NCI-H2196 treated with DMSO at 0.1 percent for 48 hours (cell line): ENCODE data around the gene RBBP8NL.
A peak's percentile ranks its signal among the peaks of the same experiment; 100 is the strongest.

ENCODE experiments used
- DNase-seq: peaks from one replicate; lab custom pipeline; 2025; ENCODE audit not compliant: unreplicated experiment; lab: John Stamatoyannopoulos, UW

The RBBP8NL gene

DNA sequence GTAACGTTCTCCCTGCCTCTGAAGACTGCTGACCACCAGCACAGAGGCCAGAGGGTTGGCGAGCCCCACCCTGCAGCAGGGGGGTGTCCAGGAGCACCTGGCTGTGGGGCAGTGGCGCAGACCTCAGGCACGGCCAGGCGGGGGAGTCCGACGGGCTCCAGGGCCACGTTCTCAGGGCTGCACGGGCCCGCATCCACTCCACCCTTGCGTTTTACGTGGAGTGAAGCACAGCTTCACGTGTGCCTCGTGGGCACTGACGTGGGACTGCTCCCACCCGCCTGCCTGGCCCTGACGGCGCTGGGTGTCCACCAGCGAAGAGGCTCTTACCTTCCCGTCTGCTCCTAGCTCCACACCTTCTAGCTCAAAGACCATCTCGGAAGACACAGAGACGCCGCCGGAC is 33.5 kb downstream of the RBBP8NL start:
- no peak for DNase-seq

DNA sequence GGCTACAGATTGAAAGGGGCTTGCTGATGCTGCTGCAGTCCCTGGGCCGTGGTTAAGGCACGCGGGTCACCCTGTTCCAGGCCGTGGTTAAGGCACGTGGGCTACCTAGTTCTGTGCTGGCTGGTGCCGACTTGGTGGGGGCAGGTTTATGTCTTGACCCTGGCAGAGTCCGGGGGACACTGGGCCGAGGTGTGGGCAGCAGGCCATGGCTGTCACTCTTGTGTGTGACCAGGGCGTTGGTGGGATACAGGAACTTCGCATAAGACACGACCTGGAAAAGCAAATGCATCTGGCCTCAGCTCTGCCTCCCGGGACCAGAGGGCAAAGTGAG is 34.0 kb downstream of the RBBP8NL start:
- DNase-seq: no peak

DNA sequence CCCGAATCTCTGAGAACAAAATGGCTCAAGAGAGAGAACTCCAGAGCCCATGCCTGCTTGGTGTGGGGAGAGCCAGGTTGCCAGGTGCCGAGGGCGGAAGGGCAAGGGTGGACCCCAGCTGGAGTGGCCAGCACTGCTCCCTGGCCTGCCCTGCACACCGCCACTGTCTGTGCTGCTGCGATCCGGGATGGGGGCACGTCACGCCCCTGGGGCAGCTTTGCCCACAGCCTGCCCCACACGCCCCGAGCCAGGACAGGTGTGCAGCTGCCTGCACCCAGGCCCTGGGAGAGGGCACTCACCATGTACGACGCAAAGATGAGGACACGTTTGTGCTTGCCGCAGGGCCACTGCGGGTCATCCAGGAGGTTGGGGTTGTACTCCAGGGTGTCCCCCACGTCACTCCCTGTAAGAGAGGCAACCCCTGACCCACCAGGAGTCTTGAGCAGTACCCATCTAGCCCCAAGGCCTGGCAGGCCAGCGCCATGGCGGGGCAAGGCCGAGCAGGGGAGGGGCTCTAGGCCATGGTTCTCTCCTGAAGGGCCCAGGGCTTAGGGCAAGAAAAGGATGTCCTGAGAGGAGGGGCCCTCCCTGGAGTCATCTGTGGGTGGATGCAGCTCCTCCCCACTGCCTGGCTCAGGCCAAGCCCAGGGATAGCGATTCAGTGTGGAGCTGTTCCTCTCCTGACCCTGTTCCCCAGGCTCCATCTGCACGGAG is 34.6 kb downstream of the RBBP8NL start:
- DNase-seq: no peak

DNA sequence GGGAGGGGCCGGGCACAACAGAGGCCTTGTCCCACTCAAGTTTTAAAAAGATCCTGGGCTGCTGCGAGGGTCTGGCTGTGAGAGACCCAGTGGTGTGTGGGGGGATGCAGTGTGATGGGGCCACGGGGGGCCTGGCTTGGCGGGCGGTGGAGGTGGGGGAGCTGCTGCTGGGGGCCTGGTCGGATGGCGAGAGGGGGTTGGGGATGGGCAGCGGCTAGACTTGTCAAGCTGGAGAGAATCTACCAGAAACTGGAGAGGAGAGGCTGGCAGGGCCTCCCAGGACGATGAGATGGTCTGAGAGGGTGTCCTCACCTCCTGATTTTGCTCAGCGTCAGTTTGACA is 35.3 kb downstream of the RBBP8NL start:
- no peak for DNase-seq

DNA sequence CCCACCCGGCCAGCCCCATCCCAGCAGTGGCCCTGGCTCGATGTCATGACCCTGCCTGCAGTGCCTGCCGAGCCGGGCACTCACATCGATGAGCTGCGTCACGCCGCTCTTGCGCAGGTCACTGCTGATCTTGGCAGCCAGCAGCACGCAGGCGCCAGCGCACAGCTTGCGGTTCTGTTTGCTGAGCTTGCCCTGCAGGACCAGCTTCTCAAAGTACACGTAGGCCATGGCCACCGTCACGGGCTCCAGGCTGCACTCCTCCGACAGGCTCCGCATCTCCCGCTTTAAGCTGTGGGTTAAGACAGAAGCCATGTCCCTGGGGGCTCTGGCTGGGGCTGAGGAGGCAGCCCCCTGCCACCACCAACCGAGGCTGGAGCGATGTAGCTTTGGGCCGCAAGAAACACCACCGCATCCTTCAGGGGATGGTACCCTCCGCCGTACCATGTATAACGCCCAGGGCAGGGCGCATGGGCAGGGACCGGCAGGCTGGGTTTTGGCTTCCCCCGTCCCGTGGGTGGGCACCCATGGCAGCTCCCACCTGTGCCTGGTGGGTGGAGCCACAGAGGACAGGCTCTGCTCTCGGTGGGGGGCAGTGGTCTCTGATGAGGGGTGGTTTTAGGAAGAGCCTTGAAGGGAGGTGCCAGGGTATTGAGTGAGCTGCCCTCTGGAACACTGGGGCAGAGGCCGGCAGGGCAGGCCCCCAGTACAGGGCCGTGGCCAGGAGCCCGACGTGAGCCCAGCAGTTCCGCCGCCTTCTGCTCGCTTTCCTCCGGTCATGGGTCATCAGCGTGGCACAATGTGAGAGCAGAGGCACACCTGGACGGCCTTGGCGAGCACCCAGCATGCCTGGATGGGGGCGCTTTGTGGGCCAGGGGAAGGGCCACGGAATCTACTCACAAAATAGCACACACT is 35.9 kb downstream of the RBBP8NL start:
- DNase-seq: no peak

DNA sequence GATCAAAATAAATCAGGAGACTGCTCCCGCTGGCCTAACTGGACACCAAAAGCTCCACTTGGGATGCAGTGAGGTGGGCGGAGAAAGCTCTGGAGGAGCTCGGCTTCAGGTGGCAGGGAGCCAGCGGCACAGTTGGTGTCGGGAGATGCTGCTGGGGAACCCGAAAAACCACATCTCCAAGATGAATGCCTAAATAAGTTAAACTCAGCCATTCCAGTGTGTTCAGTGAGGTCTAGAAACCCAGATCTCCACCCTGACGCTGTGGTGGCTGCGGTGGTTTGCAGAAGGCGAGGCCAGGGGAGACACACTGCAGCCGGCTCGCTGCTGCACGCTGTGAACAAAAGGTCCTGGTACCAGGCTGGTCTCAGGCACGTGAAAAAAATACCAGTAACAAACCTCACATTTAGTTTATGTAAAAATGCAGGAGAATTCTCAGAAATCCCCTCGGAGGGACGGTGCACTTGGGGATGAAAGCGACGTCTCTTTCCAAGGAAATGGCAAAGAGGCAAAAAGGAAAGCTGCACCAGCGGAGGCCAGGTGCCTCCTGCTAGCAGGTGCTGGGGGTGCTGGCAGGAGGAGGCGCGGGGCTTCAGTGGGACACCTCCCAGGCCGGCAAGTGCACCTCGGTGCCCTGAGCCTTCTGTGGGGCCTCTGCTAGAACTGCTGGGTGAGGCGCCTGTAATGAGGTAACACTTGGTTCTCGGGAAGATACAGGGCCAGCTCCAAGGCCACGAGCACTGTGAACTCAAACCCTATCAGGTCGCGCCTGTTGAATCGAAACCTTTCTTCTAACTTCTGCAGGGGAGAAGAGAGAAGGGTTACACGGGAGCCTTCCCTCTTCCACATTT is 36.8 kb downstream of the RBBP8NL start:
- DNase-seq: no peak

DNA sequence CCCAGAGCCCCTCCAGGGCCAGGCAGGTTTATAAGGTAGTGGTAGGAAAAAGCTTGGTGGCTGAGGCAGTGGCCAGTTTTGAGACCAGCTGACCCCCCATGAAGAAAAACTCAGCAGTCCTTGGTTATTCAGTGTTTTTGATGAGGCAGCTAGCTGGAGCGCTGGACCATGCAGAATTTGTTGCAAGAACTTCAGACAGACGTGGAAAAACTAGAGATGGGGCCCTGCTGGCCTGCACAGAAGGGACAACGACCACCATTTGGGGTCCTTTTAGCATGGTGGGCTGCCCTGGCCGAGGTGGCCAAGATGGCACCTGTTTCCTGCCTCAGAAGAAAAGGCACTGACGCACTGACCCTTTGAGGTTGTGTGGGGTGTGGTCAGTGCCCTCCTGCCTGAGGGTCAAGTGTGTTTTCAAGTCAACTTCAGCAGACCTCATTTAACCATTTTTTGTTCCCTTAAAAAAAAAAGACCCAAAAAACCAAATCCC is 37.7 kb downstream of the RBBP8NL start:
- DNase-seq: no peak

DNA sequence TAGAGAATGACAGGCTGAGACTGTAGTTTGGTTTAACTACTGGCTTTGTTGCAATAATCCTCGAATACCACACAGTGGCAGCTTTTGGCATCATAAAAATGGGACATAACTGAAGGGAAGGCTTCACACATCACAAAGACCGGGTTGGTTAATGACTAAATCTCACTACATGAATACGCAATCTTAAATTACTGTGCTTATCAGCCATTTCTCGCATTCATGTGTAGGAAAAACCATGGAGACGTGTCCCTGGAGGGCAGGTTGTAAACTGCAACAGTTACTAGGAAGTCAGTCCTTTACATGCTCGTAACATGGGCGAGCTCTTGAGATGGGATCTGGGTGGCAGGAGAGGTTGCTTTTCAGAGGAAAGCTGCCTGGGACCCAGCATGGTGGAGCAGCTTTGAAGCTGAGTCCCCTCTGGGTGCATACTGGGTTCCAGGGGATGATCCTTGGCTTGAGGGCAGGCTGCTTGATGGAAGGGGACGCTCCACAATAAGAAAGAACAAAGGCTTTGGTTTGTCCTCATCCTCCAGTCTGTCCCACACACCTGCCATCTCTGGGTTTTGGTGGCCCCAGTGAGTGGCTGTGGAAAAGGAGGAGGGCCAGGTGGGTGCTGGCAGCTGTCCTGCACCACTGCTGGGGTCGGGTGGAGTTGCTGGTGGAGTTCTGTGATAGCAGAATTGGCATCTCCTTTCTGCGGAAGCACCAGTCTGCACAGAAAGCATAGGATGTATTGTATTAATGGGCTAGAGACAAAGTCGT is 38.3 kb downstream of the RBBP8NL start:
- DNase-seq: no peak

DNA sequence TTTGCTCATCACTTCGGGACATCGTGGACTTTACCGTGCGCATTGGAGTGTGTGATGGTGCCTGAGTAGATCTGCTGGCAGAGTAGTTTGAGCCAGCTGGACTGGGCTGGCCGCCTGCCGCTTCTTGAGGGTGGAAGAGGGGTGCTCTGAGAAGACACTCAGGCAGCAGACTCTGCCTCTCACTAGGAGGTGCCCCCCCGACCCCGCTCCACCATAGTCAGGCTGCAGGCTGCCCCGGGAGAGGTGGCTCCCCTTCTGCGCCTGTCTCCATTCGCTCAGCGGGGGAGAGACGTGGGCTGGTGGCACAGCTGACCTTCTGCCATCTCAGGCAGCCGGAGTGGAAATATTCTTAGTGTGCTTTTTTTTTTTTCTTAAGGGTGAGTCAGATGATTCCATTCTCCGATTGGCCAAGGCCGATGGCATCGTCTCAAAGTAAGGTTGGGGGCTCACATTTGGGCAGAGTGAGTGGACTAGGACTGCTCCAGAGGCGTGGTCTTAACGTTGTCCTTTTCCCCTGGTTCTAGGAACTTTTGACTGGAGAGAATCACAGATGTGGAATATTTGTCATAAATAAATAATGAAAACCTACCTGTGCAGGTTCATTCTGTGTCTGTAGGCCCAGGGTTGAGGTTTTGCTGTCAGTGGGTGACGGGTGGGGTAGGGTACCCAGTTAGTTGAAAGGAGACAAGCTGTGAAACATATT is 39.3 kb downstream of the RBBP8NL start:
- no peak for DNase-seq

DNA sequence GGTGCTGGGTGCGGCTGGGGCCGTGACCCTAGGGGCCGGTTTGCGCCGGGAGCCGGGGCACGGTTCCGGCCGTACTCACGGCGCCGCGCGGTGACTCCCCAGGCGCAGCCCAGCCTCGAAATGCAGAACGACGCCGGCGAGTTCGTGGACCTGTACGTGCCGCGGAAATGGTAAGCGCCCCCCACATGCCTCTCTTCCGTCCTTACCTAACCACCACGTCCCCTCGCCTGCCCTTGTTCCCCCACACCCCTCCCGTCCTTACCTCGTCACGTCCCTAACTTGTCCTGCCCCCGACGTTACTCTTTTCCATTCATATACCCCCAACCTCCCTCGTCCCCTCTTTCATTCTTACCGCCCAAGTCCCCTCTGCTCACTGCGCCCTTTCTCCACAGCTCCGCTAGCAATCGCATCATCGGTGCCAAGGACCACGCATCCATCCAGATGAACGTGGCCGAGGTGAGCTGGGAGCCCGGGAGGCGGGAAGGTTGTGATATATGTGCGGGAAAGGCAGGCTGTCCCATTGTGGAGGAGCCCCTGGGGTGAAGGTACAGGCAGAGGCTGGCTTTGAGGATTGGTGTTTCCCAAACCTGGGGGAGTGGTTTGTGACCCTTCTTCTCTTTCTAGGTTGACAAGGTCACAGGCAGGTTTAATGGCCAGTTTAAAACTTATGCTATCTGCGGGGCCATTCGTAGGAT is 40.0 kb downstream of the RBBP8NL start:
- no peak for DNase-seq

DNA sequence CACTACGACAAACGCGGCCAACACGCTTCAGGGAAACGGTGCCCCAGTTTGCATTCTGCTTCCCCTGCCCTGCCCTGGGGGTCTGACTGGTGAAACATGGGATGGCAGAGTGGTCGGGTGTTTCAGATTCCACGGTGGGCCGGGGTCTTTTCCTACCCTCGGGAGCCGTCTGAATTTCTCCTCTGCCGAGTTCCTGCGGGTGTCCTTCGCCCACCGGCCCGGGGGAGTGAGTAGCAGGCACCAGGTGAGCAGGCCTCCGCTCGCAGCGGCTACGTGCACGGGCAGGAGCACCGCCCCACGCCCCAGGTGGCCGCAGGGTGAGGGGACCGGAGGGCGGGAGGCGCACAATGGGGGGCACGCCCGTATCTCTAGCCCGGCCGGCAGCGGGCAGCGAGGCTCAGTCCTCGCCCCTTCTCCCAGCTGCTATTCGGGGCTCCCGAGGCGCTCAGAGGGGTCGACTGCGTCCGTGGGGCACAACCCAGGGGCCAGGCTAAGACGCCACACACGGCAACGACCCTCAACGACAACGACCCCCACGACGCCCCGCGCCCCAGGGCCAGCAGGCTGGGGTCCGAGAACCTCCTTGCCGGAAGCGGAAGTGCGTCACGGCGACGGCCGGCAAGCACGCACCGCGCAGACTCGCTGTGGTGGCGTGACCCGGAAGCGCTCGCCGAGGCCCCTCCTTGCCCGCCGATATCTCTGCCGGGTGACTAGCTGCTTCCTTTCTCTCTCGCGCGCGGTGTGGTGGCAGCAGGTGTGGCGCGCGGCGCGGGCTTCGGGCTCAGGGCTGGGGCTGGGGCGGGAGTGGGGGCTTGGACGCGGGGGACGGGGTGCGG is 40.7 kb downstream of the RBBP8NL start, which contains the start of gene RPS21:
Gene RPS21, plus strand, starts transcription at position 721 of the 836 bp plus-strand sequence. CDS start 236 bp downstream, outside the sequence.
- peak; percentile 86 for DNase-seq

DNA sequence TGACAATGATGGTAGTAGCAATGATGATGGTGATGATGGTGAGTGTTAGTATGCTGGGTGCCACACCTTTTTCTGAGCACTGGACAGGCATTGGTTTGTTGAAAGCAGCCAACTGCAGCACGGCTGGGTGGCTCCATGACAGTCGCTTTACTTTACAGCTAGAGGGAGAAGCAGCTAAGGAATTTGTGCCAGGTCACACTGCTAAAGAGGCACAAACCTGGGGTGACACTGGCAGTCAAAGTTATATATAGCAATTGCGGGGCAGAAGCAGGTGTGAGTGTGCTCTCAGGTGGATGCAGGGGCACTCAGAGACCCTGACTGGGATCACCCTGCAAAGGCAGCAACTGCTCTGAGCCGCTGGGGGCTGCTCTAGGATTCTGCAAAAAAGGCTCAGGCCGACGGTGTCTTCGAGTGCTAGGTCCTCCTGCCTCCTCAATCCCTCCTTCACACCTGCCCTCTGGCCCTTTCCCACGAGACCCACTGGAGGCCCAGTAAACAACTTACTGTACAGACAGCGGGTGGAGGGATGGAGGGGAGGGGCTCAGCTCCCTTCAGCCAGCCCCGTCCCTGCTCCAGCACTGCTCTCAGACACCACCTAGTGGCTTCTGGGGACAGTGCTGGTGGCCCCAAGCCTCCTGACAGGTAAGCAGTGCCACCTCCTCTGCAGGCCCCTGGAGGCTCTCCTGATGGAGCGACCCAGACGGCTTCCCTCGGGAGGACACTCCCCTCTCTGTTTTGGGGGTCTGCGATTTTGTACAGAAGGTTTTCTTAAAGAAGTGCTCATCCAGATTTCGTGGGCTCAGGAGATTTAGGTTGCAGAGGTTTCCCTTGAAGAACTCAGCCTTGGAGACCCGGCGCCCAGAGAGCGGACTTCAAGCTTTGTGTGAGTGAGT is 44.8 kb downstream of the RBBP8NL start:
- DNase-seq: peak; percentile 78

DNA sequence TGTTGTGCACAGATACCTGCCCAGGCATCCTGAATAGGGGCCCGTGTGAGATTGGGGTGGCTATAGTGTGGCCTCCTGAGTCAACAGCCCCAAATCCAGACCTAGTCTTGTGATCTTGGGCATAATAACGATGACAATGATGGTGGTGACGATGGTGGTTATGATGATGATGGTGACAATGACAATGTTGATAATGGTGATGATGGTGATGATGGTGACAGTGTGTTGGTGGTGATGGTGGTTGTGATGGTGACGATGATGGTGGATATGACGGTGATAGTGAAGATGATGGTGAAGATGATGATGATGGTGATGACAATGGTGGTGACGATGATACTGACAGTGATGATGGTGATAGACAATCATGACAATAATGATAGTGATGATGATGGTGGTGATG is 45.5 kb downstream of the RBBP8NL start:
- no peak for DNase-seq

DNA sequence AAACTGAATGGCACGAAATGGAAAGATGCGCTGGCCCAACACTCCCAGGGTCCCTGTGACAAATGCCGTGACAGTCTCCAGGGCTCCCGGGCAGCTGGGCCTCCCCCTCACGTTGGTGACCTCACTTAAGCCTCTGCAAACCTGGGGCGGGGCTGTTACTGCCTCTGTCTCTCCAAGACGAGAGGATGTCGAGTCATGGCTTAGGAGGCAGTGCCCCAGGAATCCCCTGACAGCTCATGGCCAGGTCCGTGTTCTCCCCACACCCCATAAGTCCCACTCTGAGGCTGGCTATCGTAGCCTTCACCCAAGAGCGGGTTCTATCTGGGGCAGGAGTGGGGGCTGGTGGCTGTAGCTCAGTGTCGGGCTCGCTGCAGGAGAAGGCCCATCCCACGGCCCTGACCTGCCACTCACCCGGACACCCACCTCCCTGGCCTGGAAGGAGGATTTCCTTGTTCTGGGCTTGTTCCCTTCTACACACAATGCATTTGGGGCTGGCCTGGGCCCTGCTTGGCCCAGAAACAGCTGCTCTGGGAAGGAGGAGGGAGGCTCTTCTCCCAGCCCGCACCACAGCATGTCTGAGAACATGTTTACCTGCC is 46.0 kb downstream of the RBBP8NL start:
- no peak for DNase-seq

DNA sequence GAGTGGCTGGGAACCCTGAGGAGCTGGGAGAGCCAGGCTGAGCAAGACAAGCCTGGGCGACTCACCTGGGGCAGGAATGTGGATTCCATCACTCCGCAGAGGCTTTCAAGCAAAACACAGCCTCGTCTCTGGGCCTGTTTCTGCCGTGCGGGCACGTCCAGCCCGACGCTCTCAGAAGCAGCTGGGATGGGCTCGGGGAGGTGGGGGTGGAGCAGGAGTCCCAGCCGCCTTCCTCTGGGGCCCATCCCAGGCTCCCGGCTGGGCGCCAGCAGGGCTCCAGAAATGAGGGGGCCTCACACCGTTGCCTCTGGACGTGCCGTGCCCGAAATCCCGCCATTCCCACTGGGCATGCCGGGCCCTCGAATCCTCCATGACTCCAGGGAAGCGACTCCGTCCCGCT is 49.1 kb downstream of the RBBP8NL start:
- DNase-seq: no peak

DNA sequence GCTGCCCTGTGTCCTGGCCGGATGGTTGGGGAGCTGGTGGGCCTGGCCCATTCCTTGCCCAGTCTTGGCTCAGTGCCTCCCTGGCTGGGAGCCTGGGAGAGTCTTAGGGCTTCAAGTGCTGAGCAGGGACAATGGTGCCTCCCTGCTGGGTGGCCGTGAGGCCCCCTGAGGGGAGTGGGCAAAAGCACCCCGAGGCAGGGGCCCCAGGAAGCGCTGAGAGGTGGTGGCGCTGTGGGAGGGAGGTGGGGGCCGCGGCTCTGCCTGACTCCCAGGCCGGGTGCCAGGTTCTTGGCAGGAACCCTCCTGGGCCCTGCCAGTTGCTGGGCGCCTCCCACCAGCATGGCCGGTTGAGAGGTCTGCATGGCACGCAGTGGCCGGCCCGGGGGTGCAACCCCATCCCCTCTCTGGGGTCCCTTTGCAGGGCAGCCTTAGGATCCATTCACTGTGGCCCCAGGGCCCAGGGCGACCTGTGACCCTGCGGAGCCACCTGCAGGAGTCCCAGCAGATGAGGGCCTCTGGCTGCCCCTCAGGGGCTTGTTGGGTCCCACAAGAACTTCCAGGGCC is 49.6 kb downstream of the RBBP8NL start:
- DNase-seq: no peak

DNA sequence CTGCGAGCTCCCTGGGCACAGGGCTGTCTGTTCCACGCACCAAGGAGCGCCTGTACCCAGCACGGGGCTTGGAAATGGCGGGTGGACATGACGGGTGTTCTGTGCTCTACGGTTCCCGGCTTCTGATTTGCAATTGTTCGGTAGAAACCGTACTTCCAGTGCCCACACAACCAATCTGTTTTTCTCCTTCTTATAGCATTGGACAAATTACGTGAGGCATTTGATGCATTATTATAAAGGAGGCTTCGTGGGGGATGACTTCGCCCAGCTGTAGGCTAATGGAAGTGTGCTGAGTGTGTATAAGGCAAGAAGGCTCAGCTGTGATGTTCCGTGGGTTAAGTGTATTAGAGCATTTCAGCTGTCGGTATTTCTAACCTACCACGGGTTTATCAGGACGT is 50.3 kb downstream of the RBBP8NL start:
- no peak for DNase-seq
